Temporal lobe (tissue), 2 donors: ENCODE results near the gene FOXO4. TPM values are rescaled to one million over a fixed set of nuclear protein-coding genes. Genes with fewer than 3 reads are reported as not detected.

Experiments
- small RNA-seq: library from RNA; depleted of rRNA; stranded (forward); fragments of <200 nt; gene quantifications from one replicate; pipeline ENCODE3, GENCODE V24; 2014; ENCODE audit warnings: low replicate concordance
- total RNA-seq: library from RNA; depleted of rRNA; stranded (reverse); fragments of >200 nt; gene quantifications from one replicate; pipeline ENCODE4 v1.2.3, GENCODE V29; 2014

Gene FOXO4
- total RNA-seq, 1 donor from 2014 or later: 2.2 TPM

Small RNA genes lying within 50 kb of the gene (small RNA-seq; reads per million reads assigned to genes)
- gene CXorf65: not detected

Other genes starting within 250 kb of the FOXO4 start
- gene TEX11, start 187.1 kb upstream of the FOXO4 start, total RNA-seq: under 0.01 TPM
- gene SLC7A3, start 164.8 kb upstream of the FOXO4 start, total RNA-seq: 1.7 TPM
- 64.4 TPM for gene SNX12, start 27.5 kb upstream of the FOXO4 start, total RNA-seq
- not detected for gene CXorf65, start 10.9 kb downstream of the FOXO4 start, total RNA-seq
- 0.25 TPM for gene IL2RG, start 15.7 kb downstream of the FOXO4 start, total RNA-seq
- gene MED12, start 22.7 kb downstream of the FOXO4 start, total RNA-seq: 22.1 TPM
- 34.7 TPM for gene NLGN3, start 49.0 kb downstream of the FOXO4 start, total RNA-seq
- gene GJB1, start 127.4 kb downstream of the FOXO4 start, total RNA-seq: under 0.01 TPM
- gene ZMYM3, start 158.3 kb downstream of the FOXO4 start, total RNA-seq: 26.3 TPM
- 224 TPM for gene NONO, start 187.8 kb downstream of the FOXO4 start, total RNA-seq
- gene ITGB1BP2, start 205.9 kb downstream of the FOXO4 start, total RNA-seq: 1.7 TPM